HepG2 (cell line): ENCODE measurements around the gene SLC25A22. TPM values are rescaled to one million over a fixed set of nuclear protein-coding genes. Genes with fewer than 3 reads are reported as not detected.

Experiments used
- ADNP ChIP-seq: sonication (generic); formaldehyde crosslinking; IDR thresholded peaks from 2 replicates; pipeline ENCODE4 v1.4.0; 2020; ENCODE audit warnings: missing genetic modification reagents
- MYC ChIP-seq: sonication (generic); formaldehyde crosslinking; IDR thresholded peaks from 2 replicates; pipeline ENCODE4 v1.9.0; 2021; ENCODE audit warnings: missing genetic modification reagents, borderline replicate concordance
- NFIB ChIP-seq: sonication (generic); formaldehyde crosslinking; IDR thresholded peaks from 2 replicates; pipeline ENCODE4 v1.9.0; 2021; ENCODE audit warnings: missing genetic modification reagents, mild to moderate bottlenecking, borderline replicate concordance
- NR2F6 ChIP-seq, 2 experiments: IDR thresholded peaks; 2 replicates each; pipeline ENCODE4 v1.6.1; 2016; ENCODE audit warnings: antibody characterized with exemption in 1 of 2, mild to moderate bottlenecking in 1 of 2
- PPARG ChIP-seq: conservative IDR thresholded peaks from 2 replicates; pipeline ENCODE4 v1.6.1; 2016; ENCODE audit warnings: missing biosample characterization, missing genetic modification reagents
- SATB2 ChIP-seq: sonication (generic); formaldehyde crosslinking; IDR thresholded peaks from 2 replicates; pipeline ENCODE4 v1.5.0; 2020; ENCODE audit warnings: missing genetic modification reagents
- TAF1 ChIP-seq: sonication (generic); formaldehyde crosslinking; IDR thresholded peaks from 2 replicates; pipeline ENCODE4 v1.4.0; 2020; ENCODE audit warnings: missing genetic modification reagents
- ZNF382 ChIP-seq: sonication (generic); formaldehyde crosslinking; IDR thresholded peaks from 2 replicates; pipeline ENCODE4 v1.5.0; 2020; ENCODE audit warnings: missing genetic modification reagents, mild to moderate bottlenecking, borderline replicate concordance
- ZNF430 ChIP-seq: sonication (generic); formaldehyde crosslinking; IDR thresholded peaks from 2 replicates; pipeline ENCODE4 v1.9.0; 2021; ENCODE audit warnings: mild to moderate bottlenecking, missing genetic modification reagents
- ZNF510 ChIP-seq: sonication (generic); formaldehyde crosslinking; IDR thresholded peaks from 2 replicates; pipeline ENCODE4 v1.4.0; 2020; ENCODE audit warnings: low read depth, mild to moderate bottlenecking, missing genetic modification reagents
- ZNF547 ChIP-seq: sonication (generic); formaldehyde crosslinking; IDR thresholded peaks from 2 replicates; pipeline ENCODE4 v1.5.1; 2020; ENCODE audit warnings: mild to moderate bottlenecking, missing genetic modification reagents
- ZNF773 ChIP-seq: sonication (generic); formaldehyde crosslinking; IDR thresholded peaks from 2 replicates; pipeline ENCODE4 v1.4.0; 2020; ENCODE audit warnings: missing genetic modification reagents, borderline replicate concordance
- polyA plus RNA-seq, 8 experiments: library from polyadenylated mRNA; depleted of rRNA in 3 of 8; stranded (reverse) in 7 of 8; unstranded in 1 of 8; fragments of >200 nt; fragmentation: Illumina TruSeq in 4 of 8; extraction: Trizol in 4 of 8; gene quantifications; 2 replicates each; pipeline versions ENCODE4 v1.2.1 to v1.2.3, GENCODE V29; 2011 to 2016; ENCODE audit warnings: low read depth in 4 of 8, missing spikeins in 1 of 8, mixed read lengths in 1 of 8; ENCODE audit not compliant: insufficient read depth in 1 of 8
- total RNA-seq, 5 experiments: library from RNA; depleted of rRNA; stranded (reverse); fragments of >200 nt; fragmentation: Illumina TruSeq; extraction: Trizol; gene quantifications; 2 replicates each; pipeline ENCODE4 v1.2.3, GENCODE V29; 2016; ENCODE audit warnings: low read depth in 1 of 5
- TF ChIP-seq, protein P1 (sequence below): sonication (generic); formaldehyde crosslinking; IDR thresholded peaks from 2 replicates; pipeline ENCODE4 v1.8.0; 2022; ENCODE audit warnings: mild to moderate bottlenecking, missing genetic modification reagents, borderline replicate concordance
- TF ChIP-seq, protein P2 (sequence below): sonication (generic); formaldehyde crosslinking; IDR thresholded peaks from 2 replicates; pipeline ENCODE4 v1.5.1; 2020; ENCODE audit warnings: mild to moderate bottlenecking, moderate library complexity, missing genetic modification reagents
- TF ChIP-seq, protein P3 (sequence below): IDR thresholded peaks from 2 replicates; pipeline ENCODE4 v1.6.1; 2016; ENCODE audit warnings: low read depth, control low read depth
- TF ChIP-seq, protein P4 (sequence below): sonication (generic); formaldehyde crosslinking; IDR thresholded peaks from 2 replicates; pipeline ENCODE4 v1.5.0; 2020; ENCODE audit warnings: mild to moderate bottlenecking, missing genetic modification reagents
- TF ChIP-seq, protein P5 (sequence below): sonication (generic); formaldehyde crosslinking; IDR thresholded peaks from 2 replicates; pipeline ENCODE4 v1.5.0; 2020; ENCODE audit warnings: missing genetic modification reagents, mild to moderate bottlenecking, borderline replicate concordance
- TF ChIP-seq, protein P6 (sequence below): sonication (generic); formaldehyde crosslinking; IDR thresholded peaks from 2 replicates; pipeline ENCODE4 v1.8.0; 2023; ENCODE audit warnings: mild to moderate bottlenecking, missing genetic modification reagents

SLC25A22 gene
- total and polyA plus RNA-seq, 2 of the 13 experiments (the other 11 are each of a cell fraction or from before 2014, with no cell fraction given), result 12.4 to 19.2 TPM

DNA sequence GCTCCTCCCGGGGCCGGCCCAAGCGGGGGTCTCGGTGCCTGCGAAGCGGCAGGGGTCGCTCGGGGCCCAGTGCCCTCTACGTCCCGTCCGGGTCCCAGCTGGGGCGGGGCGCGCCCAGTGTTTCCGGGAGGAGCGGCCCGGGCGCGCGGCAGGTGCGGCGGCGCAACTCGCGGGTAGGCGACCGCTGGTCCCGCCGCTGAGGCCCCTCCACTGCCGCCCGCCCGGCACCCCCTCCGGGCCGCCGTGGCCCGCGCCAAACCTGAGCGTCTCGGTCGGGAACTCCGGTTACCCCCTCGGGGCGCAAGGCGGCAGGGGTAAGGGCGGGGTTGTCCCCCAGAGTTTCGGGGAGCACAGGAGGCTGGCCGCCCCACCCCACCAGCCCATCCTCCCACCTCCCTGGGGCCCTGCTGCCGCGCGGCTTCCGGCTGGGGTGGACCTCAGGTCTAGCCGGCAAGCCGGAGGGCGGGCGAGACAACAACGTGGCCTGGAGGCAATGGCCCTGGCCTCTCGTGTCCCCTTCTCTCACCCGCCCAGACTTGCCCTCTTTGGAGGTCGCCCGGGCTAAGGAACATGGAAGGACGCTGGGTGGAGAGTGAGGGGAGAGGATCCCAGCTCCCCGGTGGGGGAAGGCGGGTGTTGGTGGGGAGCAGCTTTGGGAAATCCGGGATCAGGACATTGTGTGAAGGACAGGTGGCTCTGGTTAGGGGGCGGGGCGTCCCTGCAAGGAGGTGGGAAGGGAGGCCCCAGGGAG, 29.2 kb upstream of the SLC25A22 start (continued):
- no peak for TF ChIP-seq ADNP (CRISPR knock-in tag)
- peak; percentile 85 for TF ChIP-seq MYC (CRISPR knock-in tag)
- TF ChIP-seq, protein P1, sequence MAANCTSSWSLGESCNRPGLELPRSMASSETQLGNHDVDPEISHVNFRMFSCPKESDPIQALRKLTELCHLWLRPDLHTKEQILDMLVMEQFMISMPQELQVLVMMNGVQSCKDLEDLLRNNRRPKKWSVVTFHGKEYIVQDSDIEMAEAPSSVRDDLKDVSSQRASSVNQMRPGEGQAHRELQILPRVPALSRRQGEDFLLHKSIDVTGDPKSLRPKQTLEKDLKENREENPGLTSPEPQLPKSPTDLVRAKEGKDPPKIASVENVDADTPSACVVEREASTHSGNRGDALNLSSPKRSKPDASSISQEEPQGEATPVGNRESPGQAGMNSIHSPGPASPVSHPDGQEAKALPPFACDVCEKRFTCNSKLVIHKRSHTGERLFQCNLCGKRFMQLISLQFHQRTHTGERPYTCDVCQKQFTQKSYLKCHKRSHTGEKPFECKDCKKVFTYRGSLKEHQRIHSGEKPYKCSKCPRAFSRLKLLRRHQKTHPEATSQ (CRISPR knock-in tag), result no peak
- TF ChIP-seq, protein P2, sequence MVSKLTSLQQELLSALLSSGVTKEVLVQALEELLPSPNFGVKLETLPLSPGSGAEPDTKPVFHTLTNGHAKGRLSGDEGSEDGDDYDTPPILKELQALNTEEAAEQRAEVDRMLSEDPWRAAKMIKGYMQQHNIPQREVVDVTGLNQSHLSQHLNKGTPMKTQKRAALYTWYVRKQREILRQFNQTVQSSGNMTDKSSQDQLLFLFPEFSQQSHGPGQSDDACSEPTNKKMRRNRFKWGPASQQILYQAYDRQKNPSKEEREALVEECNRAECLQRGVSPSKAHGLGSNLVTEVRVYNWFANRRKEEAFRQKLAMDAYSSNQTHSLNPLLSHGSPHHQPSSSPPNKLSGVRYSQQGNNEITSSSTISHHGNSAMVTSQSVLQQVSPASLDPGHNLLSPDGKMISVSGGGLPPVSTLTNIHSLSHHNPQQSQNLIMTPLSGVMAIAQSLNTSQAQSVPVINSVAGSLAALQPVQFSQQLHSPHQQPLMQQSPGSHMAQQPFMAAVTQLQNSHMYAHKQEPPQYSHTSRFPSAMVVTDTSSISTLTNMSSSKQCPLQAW, result peak; percentile 83
- no peak for TF ChIP-seq ZNF382 (CRISPR knock-in tag)
- TF ChIP-seq TAF1 (CRISPR knock-in tag), result peak; percentile 67
- TF ChIP-seq ZNF547 (CRISPR knock-in tag), result peak; percentile 86
- TF ChIP-seq ZNF773 (CRISPR knock-in tag), result peak; percentile 43; the same call in 1 of the 2 replicates
- TF ChIP-seq SATB2, result no peak
- no peak for TF ChIP-seq ZNF510 (CRISPR knock-in tag)
- 0 out of 2 replicates have a peak, but pooled peaks have one; percentile 12 for TF ChIP-seq PPARG (CRISPR knock-in tag)
- TF ChIP-seq, protein P3, sequence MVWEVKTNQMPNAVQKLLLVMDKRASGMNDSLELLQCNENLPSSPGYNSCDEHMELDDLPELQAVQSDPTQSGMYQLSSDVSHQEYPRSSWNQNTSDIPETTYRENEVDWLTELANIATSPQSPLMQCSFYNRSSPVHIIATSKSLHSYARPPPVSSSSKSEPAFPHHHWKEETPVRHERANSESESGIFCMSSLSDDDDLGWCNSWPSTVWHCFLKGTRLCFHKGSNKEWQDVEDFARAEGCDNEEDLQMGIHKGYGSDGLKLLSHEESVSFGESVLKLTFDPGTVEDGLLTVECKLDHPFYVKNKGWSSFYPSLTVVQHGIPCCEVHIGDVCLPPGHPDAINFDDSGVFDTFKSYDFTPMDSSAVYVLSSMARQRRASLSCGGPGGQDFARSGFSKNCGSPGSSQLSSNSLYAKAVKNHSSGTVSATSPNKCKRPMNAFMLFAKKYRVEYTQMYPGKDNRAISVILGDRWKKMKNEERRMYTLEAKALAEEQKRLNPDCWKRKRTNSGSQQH, result peak; percentile 59; the same call in 1 of the 2 replicates
- TF ChIP-seq NFIB (CRISPR knock-in tag), result no peak
- TF ChIP-seq, protein P4, sequence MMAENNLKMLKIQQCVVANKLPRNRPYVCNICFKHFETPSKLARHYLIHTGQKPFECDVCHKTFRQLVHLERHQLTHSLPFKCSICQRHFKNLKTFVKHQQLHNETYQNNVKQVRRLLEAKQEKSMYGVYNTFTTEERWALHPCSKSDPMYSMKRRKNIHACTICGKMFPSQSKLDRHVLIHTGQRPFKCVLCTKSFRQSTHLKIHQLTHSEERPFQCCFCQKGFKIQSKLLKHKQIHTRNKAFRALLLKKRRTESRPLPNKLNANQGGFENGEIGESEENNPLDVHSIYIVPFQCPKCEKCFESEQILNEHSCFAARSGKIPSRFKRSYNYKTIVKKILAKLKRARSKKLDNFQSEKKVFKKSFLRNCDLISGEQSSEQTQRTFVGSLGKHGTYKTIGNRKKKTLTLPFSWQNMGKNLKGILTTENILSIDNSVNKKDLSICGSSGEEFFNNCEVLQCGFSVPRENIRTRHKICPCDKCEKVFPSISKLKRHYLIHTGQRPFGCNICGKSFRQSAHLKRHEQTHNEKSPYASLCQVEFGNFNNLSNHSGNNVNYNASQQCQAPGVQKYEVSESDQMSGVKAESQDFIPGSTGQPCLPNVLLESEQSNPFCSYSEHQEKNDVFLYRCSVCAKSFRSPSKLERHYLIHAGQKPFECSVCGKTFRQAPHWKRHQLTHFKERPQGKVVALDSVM, result peak; percentile 39; the same call in 1 of the 2 replicates
- TF ChIP-seq ZNF430 (CRISPR knock-in tag), result peak; percentile 36; the same call in 1 of the 2 replicates
- TF ChIP-seq, protein P5, sequence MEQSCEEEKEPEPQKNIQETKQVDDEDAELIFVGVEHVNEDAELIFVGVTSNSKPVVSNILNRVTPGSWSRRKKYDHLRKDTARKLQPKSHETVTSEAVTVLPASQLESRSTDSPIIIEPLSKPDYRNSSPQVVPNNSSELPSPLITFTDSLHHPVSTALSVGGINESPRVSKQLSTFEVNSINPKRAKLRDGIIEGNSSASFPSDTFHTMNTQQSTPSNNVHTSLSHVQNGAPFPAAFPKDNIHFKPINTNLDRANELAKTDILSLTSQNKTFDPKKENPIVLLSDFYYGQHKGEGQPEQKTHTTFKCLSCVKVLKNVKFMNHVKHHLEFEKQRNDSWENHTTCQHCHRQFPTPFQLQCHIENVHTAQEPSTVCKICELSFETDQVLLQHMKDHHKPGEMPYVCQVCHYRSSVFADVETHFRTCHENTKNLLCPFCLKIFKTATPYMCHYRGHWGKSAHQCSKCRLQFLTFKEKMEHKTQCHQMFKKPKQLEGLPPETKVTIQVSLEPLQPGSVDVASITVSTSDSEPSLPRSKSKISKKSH, result peak; percentile 88
- TF ChIP-seq NR2F6 (IDR thresholded peaks at IDR 0.05), result no peak
- TF ChIP-seq NR2F6 (CRISPR knock-in tag; IDR thresholded peaks at IDR 0.05), result peak; percentile 45
- TF ChIP-seq, protein P6, sequence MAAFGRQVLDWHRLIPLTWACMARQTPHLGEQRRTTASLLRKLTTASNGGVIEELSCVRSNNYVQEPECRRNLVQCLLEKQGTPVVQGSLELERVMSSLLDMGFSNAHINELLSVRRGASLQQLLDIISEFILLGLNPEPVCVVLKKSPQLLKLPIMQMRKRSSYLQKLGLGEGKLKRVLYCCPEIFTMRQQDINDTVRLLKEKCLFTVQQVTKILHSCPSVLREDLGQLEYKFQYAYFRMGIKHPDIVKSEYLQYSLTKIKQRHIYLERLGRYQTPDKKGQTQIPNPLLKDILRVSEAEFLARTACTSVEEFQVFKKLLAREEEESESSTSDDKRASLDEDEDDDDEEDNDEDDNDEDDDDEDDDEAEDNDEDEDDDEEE (CRISPR knock-in tag), result no peak
